Measurements from ENCODE around the gene MSH5. TPM values are rescaled to one million over a fixed set of nuclear protein-coding genes. Genes with fewer than 3 reads are reported as not detected.
A peak's percentile ranks its signal among the peaks of the same experiment; 100 is the strongest.

MSH5 gene
- total and polyA plus RNA-seq, 9 of the 15 experiments (the other 6 are each of a cell fraction or from before 2014, with no cell fraction given) = 12.5 to 104 (median 46.6) TPM

- TF ChIP-seq REST (IDR thresholded peaks at IDR 0.05; ENCODE audit: borderline replicate concordance) (peak; percentile 35), REST (CRISPR knock-in tag; IDR thresholded peaks at IDR 0.05; ENCODE audit: low read depth) (no peak), MYNN (IDR thresholded peaks at IDR 0.05) (peak; percentile 8; the same call in 1 of the 2 replicates), MYNN (CRISPR knock-in tag; IDR thresholded peaks at IDR 0.05) (no peak)
Observed at GRCh38 chr6:31763619-31763940, 23.8 kb downstream of the MSH5 start (continued).
